Stimulated activated CD8-positive, alpha-beta memory T cell treated with anti-CD3 and anti-CD28 coated beads, Interleukin-12 subunit alpha, Interleukin-12 subunit beta, amount 100 ng/mL, for 24 hours (primary cell): ENCODE results near the gene ITCH.
"Not testable (repeated sequence)": the region's sequence is repeated elsewhere in the genome, so short reads cannot be mapped to it uniquely, and the experiment has no call there.

Experiments used
- DNase-seq: peaks from one replicate; pipeline ENCODE4 v3.0.0-alpha.2; 2020; ENCODE audit errors: extremely low read depth

Gene ITCH

GRCh38 chr20:34377072-34377847 is 14.2 kb downstream of the ITCH start:
- DNase-seq, result no peak

DNA sequence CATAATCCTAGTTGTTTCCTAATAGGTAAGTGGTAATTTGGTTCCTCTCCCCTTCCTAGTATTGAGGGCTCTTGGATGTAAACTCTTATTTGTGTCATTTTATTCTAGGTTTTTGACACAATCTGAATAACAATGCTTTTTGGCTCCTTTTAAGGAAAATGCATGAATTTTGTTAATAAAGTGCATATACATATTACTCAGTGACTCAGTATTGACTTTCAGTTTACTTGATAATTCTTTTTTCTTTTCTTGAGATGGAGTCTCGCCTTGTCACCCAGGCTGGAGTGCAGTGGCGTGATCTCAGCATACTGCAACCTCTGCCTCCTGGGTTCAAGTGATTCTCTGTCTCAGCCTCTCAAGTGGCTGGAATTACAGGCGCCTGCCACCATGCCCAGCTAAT is 19.1 kb downstream of the ITCH start:
- DNase-seq, result no peak

DNA sequence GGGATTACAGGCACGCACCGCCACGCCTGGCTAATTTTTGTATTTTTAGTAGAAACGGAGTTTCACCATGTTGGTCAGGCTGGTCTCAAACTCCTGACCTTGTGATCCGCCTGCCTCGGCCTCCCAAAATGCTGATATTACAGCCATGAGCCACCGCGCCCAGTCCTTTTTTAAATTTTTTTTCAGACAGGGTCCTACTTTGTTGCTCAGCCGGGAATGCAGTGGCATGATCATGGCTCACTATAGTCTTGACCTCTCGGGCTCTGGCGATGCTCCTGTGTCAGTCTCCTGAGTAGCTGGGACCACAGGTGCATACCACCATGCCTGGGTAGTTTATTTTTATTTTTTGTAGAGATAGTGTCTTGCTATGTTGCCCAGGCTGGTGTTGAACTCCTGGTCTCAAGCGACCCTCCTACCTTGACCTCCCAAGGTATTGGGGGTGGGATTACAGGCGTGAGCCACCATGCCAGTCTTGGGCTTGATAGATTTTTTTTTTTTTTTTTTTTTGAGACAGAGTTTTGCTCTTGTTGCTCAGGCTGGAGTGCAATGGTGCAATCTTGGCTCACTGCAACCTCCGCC is 19.9 kb downstream of the ITCH start:
- DNase-seq, result not testable (repeated sequence)

DNA sequence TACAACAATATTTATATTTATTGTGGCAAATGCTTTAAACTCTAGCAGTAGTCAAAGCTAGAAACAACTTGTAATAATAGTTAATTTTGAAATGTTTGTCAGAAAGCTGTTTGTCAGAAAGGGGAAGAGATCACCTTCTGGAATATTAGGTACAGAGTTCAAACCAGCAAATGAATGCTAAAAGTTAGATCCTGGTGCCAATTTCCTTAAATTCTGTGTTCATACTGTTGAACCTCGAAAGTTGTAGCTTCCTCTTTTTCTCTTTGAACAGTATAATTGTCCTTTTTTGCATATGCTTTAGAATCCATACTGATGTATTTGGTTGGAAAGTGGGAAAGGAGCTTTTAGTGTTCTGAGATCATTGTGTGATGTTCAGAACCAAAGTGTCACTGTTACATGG is 22.4 kb downstream of the ITCH start:
- DNase-seq, result no peak

GRCh38 chr20:34388000-34388399 is 24.9 kb downstream of the ITCH start:
- no peak for DNase-seq

GRCh38 chr20:34388678-34389077 is 25.6 kb downstream of the ITCH start:
- DNase-seq, result no peak

DNA sequence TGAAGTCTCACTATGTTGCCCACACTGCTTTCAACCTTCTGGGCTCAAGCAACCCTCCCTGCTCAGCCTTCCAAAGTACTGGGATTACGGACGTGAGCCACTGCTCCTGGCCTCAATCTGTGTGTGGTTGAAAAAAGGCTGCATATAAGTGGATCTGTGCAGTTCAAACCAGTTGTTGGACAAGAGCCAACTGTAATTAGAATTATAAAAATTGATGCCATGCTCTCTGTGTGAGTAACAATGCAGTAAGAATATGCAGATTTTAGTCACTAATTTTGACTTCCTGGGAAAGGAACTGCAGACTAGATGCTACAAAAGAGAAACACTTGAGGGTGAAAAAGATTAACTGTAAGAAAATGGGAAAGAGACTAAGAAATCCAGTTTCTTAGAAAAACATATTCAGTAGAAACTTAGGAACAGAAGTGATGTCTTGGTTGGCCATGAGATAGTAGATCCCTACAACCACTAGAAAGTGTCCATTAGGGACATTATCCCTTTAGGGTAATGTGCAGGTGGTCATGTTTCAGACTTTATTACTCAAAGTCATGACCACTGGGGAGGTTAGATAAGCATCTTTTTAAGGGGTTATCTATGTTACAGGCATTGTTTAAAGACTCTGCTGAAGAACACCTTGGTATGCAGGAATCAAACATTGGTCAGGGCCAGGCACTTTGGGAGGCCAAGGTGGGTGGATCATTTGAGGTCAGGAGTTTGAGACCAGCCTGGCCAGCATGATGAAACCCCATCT is 26.3 kb downstream of the ITCH start:
- no peak for DNase-seq

DNA sequence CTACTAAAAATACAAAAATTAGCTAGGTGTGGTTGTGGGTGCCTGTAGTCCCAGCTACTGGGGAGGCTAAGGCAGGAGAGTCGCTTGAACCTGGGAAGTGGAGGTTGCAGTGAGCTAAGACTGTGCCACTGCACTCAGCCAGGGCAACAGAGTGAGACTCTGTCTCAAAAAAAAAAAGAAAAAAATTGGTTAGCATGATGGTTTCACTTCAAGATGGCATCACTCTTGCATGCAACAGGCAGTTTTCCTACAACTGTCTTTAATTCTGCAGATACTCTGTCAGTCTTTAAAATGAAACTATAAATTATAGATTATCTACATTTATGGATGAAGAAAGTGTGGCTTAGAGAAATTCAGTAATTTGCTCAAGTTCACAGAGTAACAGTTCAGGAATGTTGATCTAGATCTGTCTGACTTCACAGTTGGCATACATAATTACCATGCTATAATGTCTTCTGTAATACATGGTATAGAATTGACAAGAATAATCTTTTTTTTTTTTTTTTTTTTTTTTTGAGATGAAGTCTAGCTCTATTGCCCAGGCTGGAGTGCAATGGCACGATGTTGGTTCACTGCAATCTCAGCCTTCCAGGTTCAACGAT is 27.0 kb downstream of the ITCH start:
- no peak for DNase-seq

- no peak for DNase-seq
Observed at GRCh38 chr20:34396408-34396807, 33.3 kb downstream of the ITCH start.

DNA sequence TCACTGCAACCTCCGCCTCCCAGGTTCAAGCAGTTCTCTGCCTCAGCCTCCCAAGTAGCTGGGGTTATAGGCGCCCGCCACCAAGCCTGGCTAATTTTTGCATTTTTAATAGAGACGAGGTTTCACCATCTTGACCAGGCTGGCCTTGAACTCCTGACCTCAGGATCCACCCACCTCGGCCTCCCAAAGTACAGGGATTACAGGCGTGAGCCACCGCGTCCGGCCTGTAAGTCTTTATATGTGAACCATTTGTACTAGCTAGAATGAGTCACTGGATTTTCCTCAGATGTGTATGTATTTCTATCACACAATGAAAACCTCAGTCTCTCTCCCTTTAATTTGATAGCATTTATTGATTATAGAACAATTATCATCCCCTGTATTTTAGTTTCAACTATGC is 34.0 kb downstream of the ITCH start:
- no peak for DNase-seq

DNA sequence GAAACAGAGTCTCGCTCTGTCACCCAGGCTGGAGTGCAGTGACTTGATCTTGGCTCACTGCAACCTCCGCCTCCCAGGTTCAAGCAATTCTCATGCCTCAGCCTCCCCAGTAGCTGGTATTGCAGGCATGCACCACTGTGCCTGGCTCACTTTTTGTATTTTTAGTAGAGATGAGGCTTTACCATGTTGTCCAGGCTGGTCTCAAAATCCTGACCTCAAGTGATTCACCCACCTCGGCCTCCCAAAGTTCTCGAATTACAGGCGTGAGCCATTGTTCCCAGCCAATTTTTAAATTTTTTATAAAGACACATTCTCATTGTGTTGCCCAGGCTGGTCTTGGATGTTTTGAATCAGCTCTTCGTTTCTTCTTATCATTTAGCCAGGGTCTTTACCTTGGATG is 37.7 kb downstream of the ITCH start:
- not testable (repeated sequence) for DNase-seq

- DNase-seq, result no peak
Observed at GRCh38 chr20:34401741-34402455, 38.8 kb downstream of the ITCH start.

- no peak for DNase-seq
Observed at GRCh38 chr20:34402461-34402860, 39.4 kb downstream of the ITCH start.

DNA sequence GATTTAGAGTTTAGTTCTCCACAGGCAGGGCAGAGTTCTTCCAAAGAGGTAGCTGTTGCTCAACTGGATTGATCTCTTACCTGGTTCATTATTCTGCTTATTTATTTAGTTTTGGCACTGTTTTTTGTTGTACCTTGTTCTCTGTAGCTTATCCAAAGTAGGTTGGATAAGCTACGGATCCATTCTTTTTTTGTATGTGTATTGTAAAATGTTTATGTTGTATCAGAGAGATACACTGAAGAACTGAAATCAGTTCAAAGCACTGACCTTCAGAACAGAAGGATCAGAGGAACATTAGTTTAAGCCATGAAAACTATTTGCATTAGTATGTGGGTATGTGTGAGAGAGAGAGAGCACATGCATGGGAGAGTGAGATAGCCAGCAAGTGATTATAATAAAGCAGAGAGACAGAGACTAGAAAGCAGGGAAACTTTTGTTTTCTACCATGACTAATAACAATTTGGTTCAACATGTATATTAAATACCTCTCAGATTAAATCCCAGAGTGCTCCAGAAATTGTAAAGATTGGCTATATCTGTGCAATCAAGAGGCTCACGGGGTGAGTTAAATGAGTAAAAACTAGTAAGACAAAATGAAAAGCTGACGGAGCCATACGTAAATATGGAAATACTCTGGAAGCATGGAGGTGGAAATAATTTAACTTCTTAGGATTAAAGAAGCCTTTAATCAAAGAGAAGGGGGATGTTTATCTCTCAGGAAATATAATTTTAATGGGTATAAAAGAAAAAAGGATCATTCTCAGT is 40.2 kb downstream of the ITCH start:
- DNase-seq, result no peak

- DNase-seq, result no peak
Observed at GRCh38 chr20:34403908-34404307, 40.8 kb downstream of the ITCH start.

GRCh38 chr20:34404803-34405202 is 41.7 kb downstream of the ITCH start:
- no peak for DNase-seq

DNA sequence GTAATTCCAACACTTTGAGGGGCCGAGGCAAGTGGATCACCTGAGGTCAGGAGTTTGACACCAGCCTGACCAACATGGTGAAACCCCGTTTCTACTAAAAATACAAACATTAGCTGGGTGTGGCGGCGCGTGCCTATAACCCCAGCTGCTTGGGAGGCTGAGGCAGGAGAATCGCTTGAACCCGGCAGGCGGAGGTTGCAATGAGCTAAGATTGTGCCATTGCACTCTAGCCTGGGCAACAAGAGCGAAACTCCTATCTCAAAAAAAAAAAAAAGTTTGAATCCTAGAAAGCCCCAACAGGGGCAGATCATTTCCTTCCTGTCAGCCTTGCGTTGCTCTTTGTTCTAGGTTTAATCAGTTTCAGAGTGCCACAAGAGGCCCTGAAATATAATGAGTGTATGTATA is 42.2 kb downstream of the ITCH start:
- DNase-seq, result not testable (repeated sequence)

GRCh38 chr20:34405942-34406341 is 42.9 kb downstream of the ITCH start:
- not testable (repeated sequence) for DNase-seq

- no peak for DNase-seq
Observed at GRCh38 chr20:34407962-34408474, 44.9 kb downstream of the ITCH start.

- DNase-seq, result no peak
Observed at GRCh38 chr20:34410336-34410735, 47.3 kb downstream of the ITCH start.

- DNase-seq, result no peak
Observed at GRCh38 chr20:34412453-34412852, 49.4 kb downstream of the ITCH start.
